Thyroid gland (tissue), 4 donors: ENCODE results near the gene DGKA.

ENCODE experiments used
- POLR2A ChIP-seq, 2 donors: fragments of 450-650 bp; IDR thresholded peaks; one replicate each; pipeline ENCODE4 v1.6.1; 2017; ENCODE audit warnings: antibody characterized with exemption in 2 of 2, mild to moderate bottlenecking in 2 of 2, moderate library complexity in 1 of 2
- TF ChIP-seq, protein P1 (sequence below), 6 experiments: fragments of 200-600 bp in 3 of 6; fragments of 450-650 bp in 3 of 6; sonication (generic) in 3 of 6; IDR thresholded peaks; one replicate each; pipeline ENCODE4 v1.5.1; 2016 to 2019; ENCODE audit warnings: antibody characterized with exemption in 6 of 6, mild to moderate bottlenecking in 2 of 6, inconsistent platforms in 1 of 6, moderate library complexity in 1 of 6

DNA sequence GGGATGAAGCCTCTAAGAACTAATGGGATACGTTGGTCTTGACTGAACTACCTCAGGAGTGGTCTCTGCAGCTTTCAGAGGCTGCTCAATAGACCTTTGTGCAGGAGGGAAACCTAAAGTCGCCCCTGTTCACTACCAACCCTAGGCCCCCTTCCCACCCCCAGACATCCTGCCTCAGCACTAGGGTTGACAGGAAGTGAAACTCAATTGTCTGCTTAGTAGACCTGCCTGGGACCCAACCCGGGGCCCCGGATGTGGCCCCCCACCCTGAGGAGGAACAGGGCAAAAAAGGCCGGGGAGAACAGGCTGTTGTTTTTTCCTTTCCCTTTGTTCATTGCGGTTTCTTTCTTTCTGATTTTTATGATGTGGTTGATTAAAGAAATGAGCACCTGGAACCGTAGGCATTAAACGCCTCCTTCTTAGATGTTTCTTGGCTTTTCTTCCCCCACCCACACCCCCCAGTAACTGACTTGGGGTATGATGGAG lies 1.6 kb upstream of the DGKA start:
- TF ChIP-seq, protein P1, sequence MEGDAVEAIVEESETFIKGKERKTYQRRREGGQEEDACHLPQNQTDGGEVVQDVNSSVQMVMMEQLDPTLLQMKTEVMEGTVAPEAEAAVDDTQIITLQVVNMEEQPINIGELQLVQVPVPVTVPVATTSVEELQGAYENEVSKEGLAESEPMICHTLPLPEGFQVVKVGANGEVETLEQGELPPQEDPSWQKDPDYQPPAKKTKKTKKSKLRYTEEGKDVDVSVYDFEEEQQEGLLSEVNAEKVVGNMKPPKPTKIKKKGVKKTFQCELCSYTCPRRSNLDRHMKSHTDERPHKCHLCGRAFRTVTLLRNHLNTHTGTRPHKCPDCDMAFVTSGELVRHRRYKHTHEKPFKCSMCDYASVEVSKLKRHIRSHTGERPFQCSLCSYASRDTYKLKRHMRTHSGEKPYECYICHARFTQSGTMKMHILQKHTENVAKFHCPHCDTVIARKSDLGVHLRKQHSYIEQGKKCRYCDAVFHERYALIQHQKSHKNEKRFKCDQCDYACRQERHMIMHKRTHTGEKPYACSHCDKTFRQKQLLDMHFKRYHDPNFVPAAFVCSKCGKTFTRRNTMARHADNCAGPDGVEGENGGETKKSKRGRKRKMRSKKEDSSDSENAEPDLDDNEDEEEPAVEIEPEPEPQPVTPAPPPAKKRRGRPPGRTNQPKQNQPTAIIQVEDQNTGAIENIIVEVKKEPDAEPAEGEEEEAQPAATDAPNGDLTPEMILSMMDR (IDR thresholded peaks at IDR 0.05) = no peak
- TF ChIP-seq POLR2A (IDR thresholded peaks at IDR 0.05) = no peak
